Stimulated activated CD4-positive, alpha-beta T cell treated with anti-CD3 and anti-CD28 coated beads, TNF-alpha, amount 100 ng/mL, for 4 hours (primary cell): Measurements from ENCODE around the gene ECHDC3.
"Not testable (repeated sequence)": the region's sequence is repeated elsewhere in the genome, so short reads cannot be mapped to it uniquely, and the experiment has no call there.

Experiments
- DNase-seq, 3 experiments: peaks; one replicate each; pipeline ENCODE4 v3.0.0-alpha.2; 2020; ENCODE audit warnings: low read depth in 3 of 3

Gene ECHDC3

DNA sequence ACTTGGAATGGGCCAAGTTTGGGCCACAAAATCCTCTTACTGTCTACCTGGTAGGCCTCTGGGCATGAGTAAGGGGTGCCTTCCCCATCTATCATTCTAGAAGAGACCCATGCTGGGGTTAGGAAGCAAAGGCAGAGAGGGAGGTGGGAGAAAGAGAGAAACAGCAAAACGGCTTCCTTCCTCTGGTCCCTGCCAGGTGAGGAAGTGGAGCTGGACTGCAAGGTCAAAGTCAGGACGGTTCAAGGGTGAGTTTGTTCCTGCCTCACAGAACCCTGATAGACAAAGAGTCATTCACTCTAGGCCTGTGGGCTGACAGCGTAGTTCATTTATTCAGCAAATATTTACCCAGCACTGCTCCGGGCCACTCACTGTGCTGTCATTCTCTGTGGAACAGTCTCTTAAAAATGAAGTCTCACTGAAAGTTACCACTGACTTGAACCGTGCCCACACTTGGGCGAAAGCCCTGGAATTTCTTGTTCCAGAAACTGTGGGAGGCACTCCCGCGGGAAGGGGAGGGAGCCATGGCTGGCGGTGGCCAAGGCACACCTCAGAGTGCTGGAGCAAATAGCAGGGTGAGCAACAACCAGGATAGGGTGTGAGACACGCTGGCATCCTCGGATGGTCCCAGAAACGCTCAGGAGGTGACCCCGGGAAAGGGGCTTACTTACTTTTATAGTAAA, 26.2 kb upstream of the ECHDC3 start:
- no peak for DNase-seq

GRCh38 chr10:11716686-11717085, 25.5 kb upstream of the ECHDC3 start:
- no peak for DNase-seq

DNA sequence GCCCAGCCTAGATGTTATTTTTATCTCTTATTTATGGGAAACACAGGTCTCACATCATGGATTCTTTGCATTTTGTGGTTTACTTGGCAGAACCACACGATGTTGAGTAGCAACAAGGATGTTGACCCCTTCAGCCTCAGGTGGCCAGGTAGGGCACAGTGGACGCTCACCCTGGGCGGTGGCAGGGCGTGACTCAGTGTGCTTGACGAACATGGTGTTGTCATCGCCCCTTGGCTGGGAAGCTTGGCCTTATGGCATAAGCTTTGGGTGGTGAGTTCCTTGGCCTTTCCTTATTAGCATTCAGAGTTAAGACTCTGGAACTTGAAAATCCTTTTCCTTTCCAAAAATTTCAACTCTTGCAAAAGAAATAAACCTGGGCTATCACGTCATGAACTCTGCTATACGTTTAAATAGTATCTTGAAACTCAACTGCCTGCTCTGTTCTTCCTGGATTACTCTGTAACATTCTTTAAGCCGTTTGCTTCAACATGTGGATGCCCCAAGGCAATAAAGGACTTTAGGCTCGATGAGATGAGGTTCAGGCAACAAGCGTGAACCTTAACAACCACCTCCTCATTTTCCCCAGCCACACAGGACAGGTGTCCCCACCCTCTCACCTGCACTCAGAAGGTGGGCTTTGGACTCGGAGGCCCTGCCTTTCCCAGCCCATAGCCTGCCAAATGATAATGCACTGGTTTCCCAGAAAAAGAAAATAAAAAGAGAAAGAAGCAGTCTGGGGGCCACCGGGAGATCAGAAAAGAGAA, 22.5 kb upstream of the ECHDC3 start:
- DNase-seq = no peak

DNA sequence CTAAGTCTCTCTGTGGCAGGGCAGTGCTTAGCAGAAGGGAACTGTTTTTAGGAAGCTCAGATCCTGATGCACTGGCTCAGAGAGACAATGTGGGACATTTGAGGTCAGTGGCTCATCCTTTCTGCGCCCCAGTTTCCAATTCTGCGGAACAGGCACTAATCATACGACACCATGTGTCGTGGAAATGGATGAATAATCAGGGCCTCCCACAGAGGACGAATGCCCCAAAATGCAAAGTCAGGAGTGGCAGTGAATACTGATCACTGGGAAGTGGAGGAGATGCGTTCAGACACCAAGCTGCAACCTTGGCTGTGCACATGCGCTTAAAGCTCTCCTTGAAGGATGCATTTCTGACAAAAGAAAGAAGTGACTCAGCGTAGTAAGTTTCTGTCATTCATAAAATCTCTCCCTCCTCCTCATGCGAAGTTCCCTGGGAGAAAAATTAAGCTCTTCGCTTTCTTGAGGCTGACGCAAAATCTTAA, 21.9 kb upstream of the ECHDC3 start:
- DNase-seq = no peak

GRCh38 chr10:11721806-11722205, 20.4 kb upstream of the ECHDC3 start:
- DNase-seq = no peak

DNA sequence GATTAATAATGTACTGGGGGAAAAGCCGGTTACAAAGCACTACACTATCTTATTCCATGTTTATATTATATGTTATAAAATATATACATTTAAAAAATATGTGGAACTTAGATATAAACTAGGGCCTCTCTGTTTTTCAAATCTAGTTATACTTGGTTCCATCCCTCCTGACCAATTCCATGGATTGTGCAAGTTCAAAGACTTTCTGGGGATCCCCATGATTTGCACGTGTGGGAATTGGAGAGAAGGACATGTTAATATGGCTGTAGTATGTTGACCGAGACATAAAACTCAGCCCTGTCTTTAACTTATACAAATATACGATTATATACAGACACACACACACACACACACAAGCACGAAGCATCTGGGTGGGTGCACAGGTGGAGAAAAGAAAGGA, 18.8 kb upstream of the ECHDC3 start:
- no peak for DNase-seq

GRCh38 chr10:11724938-11725776, 17.0 kb upstream of the ECHDC3 start:
- DNase-seq = no peak

GRCh38 chr10:11725912-11726311, 16.3 kb upstream of the ECHDC3 start:
- DNase-seq = no peak

- no peak for DNase-seq
These were observed 14.6 kb upstream of the ECHDC3 start for GRCh38 chr10:11727563-11727962.

DNA sequence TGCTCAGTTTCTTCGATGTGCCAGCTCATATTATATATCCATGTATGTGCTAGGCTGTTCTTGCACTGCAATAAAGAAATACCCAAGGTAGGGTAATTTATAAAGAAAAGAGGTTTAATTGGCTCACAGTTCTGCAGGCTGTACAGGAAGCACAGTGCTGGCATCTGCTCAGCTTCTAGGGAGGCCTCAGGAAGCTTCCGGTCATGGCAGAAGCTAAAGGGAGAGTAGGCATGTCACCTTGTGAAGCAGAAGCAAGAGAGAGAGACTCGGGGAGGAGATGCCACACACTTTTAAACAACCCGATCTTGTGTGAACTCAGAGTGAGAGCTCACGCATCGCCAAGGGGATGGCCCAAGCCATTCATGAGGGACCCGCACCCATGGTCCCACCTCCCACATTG, 13.8 kb upstream of the ECHDC3 start:
- DNase-seq = no peak

GRCh38 chr10:11729790-11730315, 12.3 kb upstream of the ECHDC3 start:
- no peak for DNase-seq

DNA sequence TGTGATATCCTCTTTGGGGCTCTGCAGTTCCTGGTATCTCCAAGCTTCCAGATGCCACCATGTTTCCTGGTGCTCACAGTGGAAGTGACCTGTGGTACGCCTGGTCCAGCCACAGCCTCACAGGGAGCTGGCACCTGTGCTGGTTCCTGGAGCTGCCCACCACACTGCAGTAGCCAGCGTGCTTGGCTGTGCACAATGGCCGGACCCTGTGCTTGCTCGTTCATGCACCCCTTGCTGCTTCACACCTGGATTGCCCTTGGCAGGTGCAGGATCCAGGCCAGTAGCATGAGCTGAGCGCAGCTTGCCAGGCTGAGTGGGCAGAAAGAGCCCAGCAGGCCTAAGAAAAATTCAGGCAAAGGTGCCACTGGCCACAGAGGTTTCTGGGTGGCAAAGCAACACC, 11.4 kb upstream of the ECHDC3 start:
- DNase-seq = no peak

- DNase-seq = not testable (repeated sequence)
These were observed 5.4 kb upstream of the ECHDC3 start for GRCh38 chr10:11736767-11737166.

GRCh38 chr10:11737258-11738032, 4.7 kb upstream of the ECHDC3 start:
- DNase-seq = not testable (repeated sequence)

GRCh38 chr10:11740907-11741306, 1.3 kb upstream of the ECHDC3 start:
- no peak for DNase-seq

- no peak for DNase-seq
These were observed 574 bp upstream of the ECHDC3 start for GRCh38 chr10:11741608-11742007.

DNA sequence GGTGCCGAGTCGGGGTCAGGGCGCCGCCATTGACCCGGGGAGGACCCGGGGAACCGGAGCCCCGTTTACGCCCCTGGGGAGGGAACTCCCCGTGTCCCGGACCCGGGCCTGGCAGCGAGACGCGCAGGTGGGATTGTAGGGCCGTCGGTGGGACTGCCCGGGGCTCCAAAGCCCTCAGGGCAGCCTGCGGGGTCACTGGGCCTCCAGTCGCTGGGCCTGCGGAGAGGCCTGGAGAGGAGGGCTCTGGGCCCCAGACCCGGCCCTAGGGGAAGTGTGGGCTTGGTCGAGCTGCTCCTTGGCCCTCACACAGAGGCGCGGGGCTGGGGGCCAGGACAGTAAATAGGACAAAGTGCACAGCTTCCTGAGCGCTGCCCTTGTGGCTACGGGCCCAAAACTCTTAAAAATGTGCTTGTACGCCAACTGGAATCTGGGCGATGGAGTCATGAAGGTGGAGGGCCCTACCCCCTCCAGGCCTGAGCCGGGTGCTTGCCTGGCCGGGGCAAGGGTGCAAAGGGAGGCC, 657 bp downstream of the ECHDC3 start:
- DNase-seq = no peak

DNA sequence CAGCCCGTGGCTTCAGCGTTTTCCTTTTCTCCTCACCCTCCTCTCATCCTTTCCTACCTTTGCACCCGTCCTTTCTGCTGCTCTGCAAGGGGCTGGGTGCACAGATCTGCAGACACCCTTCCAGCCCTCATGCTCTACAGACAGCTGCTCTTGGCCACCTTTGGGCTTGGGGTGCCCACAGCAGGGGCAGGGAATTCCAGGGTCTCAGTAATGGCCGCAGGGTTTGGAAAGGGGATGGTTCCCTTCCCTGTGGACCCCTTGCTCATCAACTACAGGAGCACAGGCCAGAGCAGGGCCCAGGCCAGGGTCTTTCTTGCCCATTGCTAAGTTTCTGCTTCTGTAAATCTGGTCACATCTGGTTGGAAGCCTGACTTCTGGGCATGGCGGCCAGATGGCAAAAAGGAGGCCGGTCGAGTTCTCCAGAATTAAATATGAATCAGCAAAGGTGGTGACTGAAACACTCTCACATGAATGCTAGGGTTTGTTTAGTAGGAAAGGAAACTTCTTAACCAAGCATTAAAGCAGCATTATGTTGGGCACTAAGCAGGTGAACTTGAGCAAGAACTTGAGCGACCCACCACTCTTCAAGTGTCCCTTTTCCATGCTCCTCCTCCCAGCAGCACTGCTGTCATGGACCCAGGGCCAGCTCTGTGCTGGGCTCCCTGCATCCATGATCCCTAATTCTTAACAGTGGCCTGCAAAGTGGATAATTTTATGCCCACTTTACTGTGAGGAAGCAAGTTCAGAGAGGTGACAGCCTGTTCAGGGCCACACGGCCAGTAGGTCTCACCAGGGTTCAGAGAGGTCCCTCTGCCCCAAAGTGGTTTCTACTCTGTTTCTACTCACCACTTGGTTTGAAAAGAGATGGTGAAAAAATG, 1.5 kb downstream of the ECHDC3 start:
- DNase-seq = no peak

DNA sequence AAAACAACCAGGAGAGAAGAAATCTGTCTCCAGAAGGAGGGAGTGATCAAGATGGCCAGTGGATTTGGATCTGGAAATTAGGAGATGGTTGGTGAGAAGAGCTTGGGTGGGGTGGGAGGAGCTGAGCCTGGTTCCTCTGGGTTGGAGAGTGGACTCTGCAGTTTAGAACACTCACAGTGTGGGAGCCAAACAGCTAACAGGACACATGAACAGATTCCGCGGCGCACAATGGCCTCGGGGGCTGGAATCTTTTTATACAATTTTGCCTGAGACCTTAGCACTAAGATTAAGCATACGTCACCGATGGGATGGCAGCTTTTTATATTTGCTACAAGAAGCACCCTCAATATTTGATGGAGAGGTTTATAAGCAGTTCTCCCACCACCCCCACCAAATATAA, 2.9 kb downstream of the ECHDC3 start:
- no peak for DNase-seq

DNA sequence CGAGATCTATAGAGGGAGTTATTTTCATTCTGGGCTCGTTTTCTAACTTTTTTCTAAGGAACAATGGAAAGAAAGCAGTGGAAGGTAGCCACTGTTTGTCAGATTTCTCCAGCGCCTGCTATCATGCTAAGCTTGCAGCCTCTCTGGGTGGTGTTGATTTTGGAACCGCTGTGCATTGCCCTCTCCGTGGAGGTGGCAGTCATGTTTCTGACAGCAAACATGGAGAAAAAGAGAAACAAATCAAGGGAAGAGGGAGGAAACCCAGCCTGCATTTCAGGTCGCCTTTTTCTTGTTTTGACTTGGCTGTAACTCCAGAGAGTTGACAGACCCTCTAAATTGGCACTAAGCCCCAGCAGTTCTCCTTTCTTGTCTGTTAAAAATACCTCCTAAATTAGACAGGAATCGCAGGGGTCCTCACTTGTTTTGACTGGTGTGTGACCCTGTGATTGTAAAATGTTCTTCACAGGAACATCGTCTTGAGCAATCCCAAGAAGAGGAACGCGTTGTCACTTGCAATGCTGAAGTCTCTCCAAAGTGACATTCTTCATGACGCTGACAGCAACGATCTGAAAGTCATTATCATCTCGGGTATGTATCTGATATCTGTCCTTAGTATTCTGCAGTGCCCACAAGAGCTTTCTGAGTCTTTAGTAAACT, 4.8 kb downstream of the ECHDC3 start:
- DNase-seq = no peak
